HCT116 (cell line): Measurements from ENCODE around the gene CCDC88C. TPM values are rescaled to one million over a fixed set of nuclear protein-coding genes. Genes with fewer than 3 reads are reported as not detected.

ENCODE experiments used
- ATAC-seq: fragments of 200-7000 bp; cut with Tn5 transposase; 2 replicates; pipeline ENCODE4 v1.9.1; 2020; ENCODE audit warnings: mild to moderate bottlenecking, moderate library complexity
- BruUV-seq: library from RNA; stranded (reverse); fragments of 400-500 nt; replicated peaks from 2 replicates; lab custom pipeline; 2021; lab: Mats Ljungman, UMichigan
- CTCF ChIA-PET: fragments of 300-600 bp; sonication (Branson Sonifier 250); formaldehyde crosslinking; loops from one replicate; lab custom pipeline; 2021; ENCODE audit warnings: antibody characterized with exemption; lab: Charles Lee
- POLR2A ChIA-PET: fragments of 300-600, 350-600 bp; sonication (Branson Sonifier 250); formaldehyde crosslinking; loops from one replicate; lab custom pipeline; 2021; ENCODE audit warnings: antibody characterized with exemption; lab: Charles Lee
- RAD21 ChIA-PET, 2 experiments: fragments of 300-600 bp; sonication (Branson Sonifier 250); formaldehyde crosslinking; loops; one replicate each; lab custom pipeline; 2023; ENCODE audit warnings: low total read pairs in 2 of 2; ENCODE audit not compliant: uncharacterized antibody in 2 of 2, unreplicated experiment in 2 of 2, low non-redundant PET in 1 of 2; lab: Charles Lee
- DNase-seq: peaks from one replicate; pipeline ENCODE4 v3.0.0-alpha.2; 2010; ENCODE audit warnings: low read depth, low spot score
- H2AFZ ChIP-seq: fragments of 200-600 bp; shearing (Covaris generic), sonication (generic); 2 replicates; pipeline ENCODE4 v1.6.1; 2017; ENCODE audit warnings: low read depth, mixed run types, mixed read lengths, antibody characterized with exemption, low read length; ENCODE audit not compliant: poor library complexity, severe bottlenecking
- H3K27ac ChIP-seq: 2 replicates; pipeline ENCODE4 v1.5.1; 2012; ENCODE audit warnings: low read depth, low read length
- H3K27me3 ChIP-seq: fragments of 200-600 bp; sonication (generic); 2 replicates; pipeline ENCODE4 v1.6.1; 2016; ENCODE audit warnings: mixed run types, low read length, mixed read lengths; ENCODE audit not compliant: insufficient read depth
- H3K36me3 ChIP-seq, 2 experiments: fragments of 200-500 bp in 1 of 2; fragments of 200-600 bp in 1 of 2; sonication (Bioruptor generic) in 1 of 2; sonication (generic) in 1 of 2; 2 replicates each; pipeline versions ENCODE4 v1.5.1 to v1.6.1; 2014 to 2016; ENCODE audit warnings: low read length in 2 of 2, inconsistent platforms in 1 of 2, mixed read lengths in 1 of 2, mixed run types in 1 of 2; ENCODE audit not compliant: insufficient read depth in 2 of 2, control insufficient read depth in 1 of 2
- H3K4me1 ChIP-seq, 2 experiments: fragments of 200-600 bp in 1 of 2; sonication (generic) in 1 of 2; 2 replicates each; pipeline versions ENCODE4 v1.5.1 to v1.6.1; 2012 to 2017; ENCODE audit warnings: low read length in 2 of 2, inconsistent platforms in 1 of 2, mild to moderate bottlenecking in 1 of 2, mixed read lengths in 1 of 2, mixed run types in 1 of 2, moderate library complexity in 1 of 2; ENCODE audit not compliant: insufficient read depth in 2 of 2, control insufficient read depth in 1 of 2
- H3K4me2 ChIP-seq: fragments of 200-600 bp; sonication (generic); 2 replicates; pipeline ENCODE4 v1.6.1; 2017; ENCODE audit warnings: mixed run types, low read length, mixed read lengths
- H3K4me3 ChIP-seq, 2 experiments: fragments of 200-600 bp in 1 of 2; sonication (generic) in 1 of 2; replicated peaks in 1 of 2; 2 replicates each; pipeline ENCODE4 v1.5.1; 2011 to 2016; ENCODE audit warnings: low read length in 2 of 2, control low read depth in 1 of 2, low read depth in 1 of 2, mild to moderate bottlenecking in 1 of 2, mixed read lengths in 1 of 2, mixed run types in 1 of 2
- H3K79me2 ChIP-seq: fragments of 200-600 bp; sonication (generic); 2 replicates; pipeline ENCODE4 v1.6.1; 2017; ENCODE audit warnings: mild to moderate bottlenecking, mixed run types, low read length, moderate library complexity, mixed read lengths; ENCODE audit not compliant: insufficient read depth
- H3K9ac ChIP-seq: fragments of 200-600 bp; sonication (generic); 2 replicates; pipeline ENCODE4 v1.6.1; 2016; ENCODE audit warnings: low read length, mixed read lengths
- H3K9me2 ChIP-seq: fragments of 200-600 bp; sonication (generic), shearing (Covaris generic); 2 replicates; pipeline ENCODE4 v1.6.1; 2017; ENCODE audit warnings: mixed run types, mild to moderate bottlenecking, moderate library complexity; ENCODE audit not compliant: insufficient read depth
- H3K9me3 ChIP-seq, 2 experiments: fragments of 200-500 bp in 1 of 2; fragments of 200-600 bp in 1 of 2; sonication (Bioruptor generic) in 1 of 2; sonication (generic) in 1 of 2; 2 replicates each; pipeline ENCODE4 v1.6.1; 2014 to 2017; ENCODE audit warnings: low read length in 2 of 2, mixed read lengths in 2 of 2, inconsistent platforms in 1 of 2, low read depth in 1 of 2, mild to moderate bottlenecking in 1 of 2, mixed run types in 1 of 2, moderate library complexity in 1 of 2; ENCODE audit not compliant: control insufficient read depth in 1 of 2, insufficient read depth in 1 of 2
- H4K20me1 ChIP-seq: fragments of 200-600 bp; sonication (generic), shearing (Covaris generic); 2 replicates; pipeline ENCODE4 v1.6.1; 2017; ENCODE audit warnings: mixed run types, mild to moderate bottlenecking, moderate library complexity; ENCODE audit not compliant: insufficient read depth
- CBX3 ChIP-seq: IDR thresholded peaks from 2 replicates; pipeline ENCODE4 v1.6.1; 2012; ENCODE audit warnings: low read depth
- CEBPB ChIP-seq: IDR thresholded peaks from 2 replicates; pipeline ENCODE4 v1.6.1; 2012; ENCODE audit warnings: low read depth
- EGR1 ChIP-seq: IDR thresholded peaks from 2 replicates; pipeline ENCODE4 v1.6.1; 2012; ENCODE audit warnings: low read depth
- ELF1 ChIP-seq: IDR thresholded peaks from 2 replicates; pipeline ENCODE4 v1.6.1; 2012; ENCODE audit warnings: low read depth, borderline replicate concordance
- EZH2 ChIP-seq: fragments of 200-600 bp; sonication (generic); IDR thresholded peaks from 2 replicates; pipeline ENCODE4 v1.6.1; 2017; ENCODE audit warnings: antibody characterized with exemption, mixed run types
- EZH2phosphoT487 ChIP-seq: fragments of 200-600 bp; IDR thresholded peaks from 2 replicates; pipeline ENCODE4 v1.6.1; 2018; ENCODE audit warnings: antibody characterized with exemption, borderline replicate concordance
- FOSL1 ChIP-seq: IDR thresholded peaks from 2 replicates; pipeline ENCODE4 v1.6.1; 2012; ENCODE audit warnings: low read depth
- JUND ChIP-seq: IDR thresholded peaks from 2 replicates; pipeline ENCODE4 v1.6.1; 2012
- POLR2AphosphoS5 ChIP-seq: IDR thresholded peaks from 2 replicates; pipeline ENCODE4 v1.6.1; 2011; ENCODE audit warnings: mild to moderate bottlenecking, low read depth, low read length, moderate library complexity
- RAD21 ChIP-seq: IDR thresholded peaks from 2 replicates; pipeline ENCODE4 v1.6.1; 2012; ENCODE audit warnings: low read depth, mild to moderate bottlenecking
- SIN3A ChIP-seq: IDR thresholded peaks from 2 replicates; pipeline ENCODE4 v1.6.1; 2012; ENCODE audit warnings: low read depth
- SP1 ChIP-seq: IDR thresholded peaks from 2 replicates; pipeline ENCODE4 v1.6.1; 2012; ENCODE audit warnings: low read depth
- SRF ChIP-seq: IDR thresholded peaks from 2 replicates; pipeline ENCODE4 v1.6.1; 2012; ENCODE audit warnings: low read depth
- YY1 ChIP-seq: IDR thresholded peaks from 2 replicates; pipeline ENCODE4 v1.6.1; 2011; ENCODE audit warnings: low read length, low read depth, moderate library complexity, mild to moderate bottlenecking; ENCODE audit not compliant: insufficient replicate concordance; ENCODE audit errors: extremely low read depth
- ZNF274 ChIP-seq: fragments of 200-500 bp; sonication (Bioruptor generic); IDR thresholded peaks from 2 replicates; pipeline ENCODE4 v1.6.1; 2014; ENCODE audit warnings: mild to moderate bottlenecking, low read depth, low read length, inconsistent platforms
- intact Hi-C: fragments of 100-400 bp; cut with micrococcal nuclease; formaldehyde crosslinking; loops from 2 replicates; pipeline ENCODE4 v1.10.0; 2022
- total RNA-seq: library from RNA; stranded (reverse); gene quantifications from one replicate; pipeline ENCODE4 v1.2.1, GENCODE V29; 2021; ENCODE audit not compliant: unreplicated experiment

CCDC88C gene
- total RNA-seq, 1 experiment from 2014 or later: 20.8 TPM

DNA sequence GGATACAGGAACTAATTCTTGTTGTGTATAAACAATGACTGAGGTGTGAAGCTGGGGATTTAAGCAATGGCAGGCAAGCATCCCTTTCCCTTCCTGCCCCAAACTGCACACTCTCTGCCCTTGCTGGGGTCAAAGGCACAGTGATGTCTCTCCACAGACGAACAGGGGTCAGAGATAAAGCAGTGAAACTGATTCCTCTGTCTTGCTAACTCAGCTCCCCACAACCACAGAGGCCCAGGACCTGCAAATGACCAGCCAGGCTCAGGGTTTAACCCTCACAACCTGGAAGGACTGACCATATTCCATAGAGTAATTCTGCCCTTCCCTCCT lies 67.2 kb downstream of the CCDC88C start (continued):
- TF ChIP-seq YY1: no peak
- TF ChIP-seq, all 23 proteins: peak for 0

DNA sequence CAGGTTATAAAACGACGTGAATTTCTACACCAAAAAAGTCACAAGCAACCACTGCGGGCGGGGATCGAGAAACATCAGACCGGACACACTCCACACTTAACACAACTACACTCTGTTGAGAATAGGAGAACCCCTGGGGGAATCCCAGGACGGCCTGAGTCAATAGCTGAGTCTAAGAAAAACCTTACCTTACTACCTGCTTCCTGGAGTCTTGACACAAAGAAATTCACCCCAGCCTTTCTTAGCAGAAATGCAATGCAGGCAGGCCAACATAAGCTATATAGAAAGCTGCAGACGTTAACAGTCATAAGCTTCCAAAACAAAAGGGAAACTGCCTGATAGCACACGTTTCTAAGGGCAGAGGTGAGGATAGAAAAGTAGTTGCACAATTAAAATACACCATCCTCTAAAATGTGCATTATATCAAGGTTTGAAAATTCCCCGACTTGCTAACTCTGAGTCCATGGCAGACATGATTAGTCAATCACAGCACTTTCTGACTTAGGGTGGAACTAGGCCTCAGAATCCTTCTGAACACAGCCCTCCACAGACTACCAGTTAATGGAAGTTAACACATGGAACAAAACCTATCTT lies 68.0 kb downstream of the CCDC88C start:
- TF ChIP-seq EZH2phosphoT487: no peak
- TF ChIP-seq ZNF274: no peak
- no peak for TF ChIP-seq POLR2AphosphoS5
- no peak for TF ChIP-seq SIN3A
- TF ChIP-seq CEBPB: no peak
- TF ChIP-seq EGR1: no peak
- Histone ChIP-seq H3K4me1 (no peaks in the 10 kb centered on the region), H3K79me2 (peaks cover 3% of the 10 kb centered on the region; the same call in 1 of the 2 replicates), H4K20me1 (no peaks in the 10 kb centered on the region), H3K9me2 (no peaks in the 10 kb centered on the region), H3K4me3 (no peak overlapping the region), H2AFZ (no peak overlapping the region), H3K9ac (no peak overlapping the region), H3K4me2 (no peak overlapping the region), H3K9me3 (no peaks in the 10 kb centered on the region), H3K27ac (no peak overlapping the region), H3K27me3 (no peaks in the 10 kb centered on the region), H3K36me3 (no peaks in the 10 kb centered on the region)
- ATAC-seq (no peak), DNase-seq (no peak)
- intact Hi-C loops: no loop called here
- ChIA-PET CTCF (no interaction called here), POLR2A (no interaction called here), RAD21 (no interaction called here)
- no TSS peak for BruUV-seq

DNA sequence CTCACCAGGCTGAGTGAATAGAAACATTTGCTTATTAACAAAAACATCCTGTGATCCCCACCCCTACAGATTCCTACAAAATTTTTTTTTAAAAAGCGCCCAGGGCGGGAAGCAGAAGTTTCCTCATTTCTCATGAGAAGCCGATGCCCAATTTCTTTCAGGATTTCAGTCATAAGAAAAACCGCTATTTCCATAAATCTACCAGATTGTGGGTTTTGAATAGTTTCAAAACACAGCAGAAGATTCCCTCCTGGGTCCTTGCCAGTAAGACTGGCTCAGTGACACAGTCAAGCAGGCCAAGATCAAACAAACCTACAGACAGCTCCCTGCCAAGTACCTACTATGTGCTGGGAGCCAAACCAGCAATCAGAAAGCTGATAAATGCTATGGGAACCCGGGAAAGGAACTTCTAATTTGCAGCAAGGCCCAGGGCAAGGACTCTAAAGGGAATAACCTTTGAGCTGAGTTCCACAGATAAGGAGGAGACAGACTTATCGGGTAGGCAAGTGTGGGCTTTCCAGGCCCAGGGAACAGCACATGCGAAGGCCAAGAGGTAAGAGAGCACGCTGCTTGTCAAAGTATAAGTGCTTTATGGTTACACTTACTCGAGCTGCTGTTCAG lies 68.7 kb downstream of the CCDC88C start:
- Histone ChIP-seq H3K27ac (no peak overlapping the region), H3K9me3 (no peaks in the 10 kb centered on the region), H3K79me2 (peaks cover 3% of the 10 kb centered on the region; the same call in 1 of the 2 replicates), H3K4me2 (no peak overlapping the region), H3K9ac (no peak overlapping the region), H3K27me3 (no peaks in the 10 kb centered on the region), H3K4me1 (no peaks in the 10 kb centered on the region), H4K20me1 (no peaks in the 10 kb centered on the region), H3K36me3 (no peaks in the 10 kb centered on the region), H3K9me2 (no peaks in the 10 kb centered on the region), H2AFZ (no peak overlapping the region), H3K4me3 (no peak overlapping the region)
- ChIA-PET CTCF (no interaction called here), RAD21 (no interaction called here), POLR2A (no interaction called here)
- intact Hi-C loops: no loop called here
- DNase-seq (no peak), ATAC-seq (no peak)
- BruUV-seq: no TSS peak
- TF ChIP-seq FOSL1 (no peak), SP1 (no peak), ELF1 (no peak), CBX3 (no peak), RAD21 (no peak), JUND (no peak), EGR1 (no peak), YY1 (no peak), SRF (no peak), ZNF274 (no peak), EZH2 (no peak)
